Measurements from ENCODE around the gene DZIP1.
"Not testable (repeated sequence)": the region's sequence is repeated elsewhere in the genome, so short reads cannot be mapped to it uniquely, and the experiment has no call there.

DZIP1 gene

DNA sequence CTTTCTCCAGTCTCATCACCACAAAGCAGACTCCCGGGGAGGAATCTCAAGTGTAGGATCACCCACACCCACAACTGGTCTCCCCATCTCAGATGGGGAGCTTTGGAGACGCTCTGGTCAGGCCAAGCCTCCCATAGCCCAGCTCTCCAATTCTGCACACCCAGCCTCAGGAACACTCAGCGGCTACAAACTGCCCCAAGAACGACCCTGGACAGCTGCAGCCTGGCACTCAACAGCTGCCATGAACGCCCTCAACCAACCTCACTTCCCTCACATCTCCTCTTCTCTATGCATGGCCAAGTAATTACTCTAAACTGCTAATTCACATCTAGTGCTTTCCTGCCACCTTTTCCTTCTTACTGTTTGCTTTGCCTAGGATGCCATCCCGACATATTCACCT is 42.6 kb downstream of the DZIP1 start:
- no peak for DNase-seq (ENCODE audit: low spot score)

DNA sequence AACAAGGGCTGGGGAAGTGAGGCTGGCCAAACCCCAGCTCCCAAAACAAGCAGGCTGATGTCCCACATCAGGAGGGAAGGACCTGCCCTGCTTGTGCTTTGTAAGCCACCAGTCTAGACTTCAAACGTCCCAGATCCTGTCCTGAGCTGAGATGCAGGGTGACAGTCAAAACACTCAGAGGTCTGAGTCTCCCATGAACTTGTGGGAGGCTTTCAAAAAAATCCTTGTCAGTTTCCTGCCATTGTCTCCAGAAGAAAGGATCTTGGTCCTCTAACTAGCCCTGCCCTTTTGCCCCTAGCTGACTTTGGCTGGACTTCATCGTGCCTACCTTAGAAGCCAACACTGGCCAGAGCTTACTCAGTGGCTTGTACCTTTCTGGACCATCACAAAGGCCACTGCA is 43.3 kb downstream of the DZIP1 start:
- DNase-seq (ENCODE audit: low spot score): no peak

DNA sequence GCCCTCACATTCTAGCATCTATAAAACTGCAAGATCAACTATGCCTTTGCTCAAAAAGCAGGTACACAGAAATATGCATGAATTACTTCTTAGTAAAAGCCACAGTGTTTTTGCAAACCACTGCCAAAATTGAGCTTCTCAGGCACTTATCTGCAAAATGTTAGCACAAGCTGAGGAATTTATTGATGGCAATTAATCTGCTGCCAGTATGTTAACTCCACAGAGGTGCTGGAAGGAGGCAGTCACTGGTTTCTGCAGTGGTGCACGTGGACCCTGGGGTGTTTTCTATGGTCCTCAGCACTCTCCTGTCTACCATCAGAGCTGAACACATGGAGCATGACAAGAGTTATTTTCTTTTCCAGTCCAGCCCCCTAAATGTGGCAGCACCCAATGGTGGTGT is 47.8 kb downstream of the DZIP1 start:
- no peak for DNase-seq (ENCODE audit: low spot score)

DNA sequence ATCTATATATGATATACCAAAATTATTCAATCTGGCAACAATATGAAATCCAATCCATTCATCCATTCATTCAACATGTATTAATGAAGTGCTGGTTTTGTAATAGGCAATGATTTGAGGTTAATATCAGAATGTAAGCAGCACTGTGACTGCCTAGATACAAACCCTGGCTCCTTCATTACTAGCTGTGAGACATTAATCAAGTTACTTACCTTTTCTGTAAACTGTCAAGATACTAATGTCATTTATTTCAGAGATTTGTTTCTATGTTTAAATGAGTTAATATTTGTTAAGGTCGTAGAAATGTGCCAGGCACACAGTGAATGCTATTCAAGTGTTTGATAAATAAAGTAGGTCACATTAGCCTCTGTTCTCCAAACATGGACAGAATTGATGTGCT is 51.0 kb downstream of the DZIP1 start:
- no peak for DNase-seq (ENCODE audit: low spot score)

DNA sequence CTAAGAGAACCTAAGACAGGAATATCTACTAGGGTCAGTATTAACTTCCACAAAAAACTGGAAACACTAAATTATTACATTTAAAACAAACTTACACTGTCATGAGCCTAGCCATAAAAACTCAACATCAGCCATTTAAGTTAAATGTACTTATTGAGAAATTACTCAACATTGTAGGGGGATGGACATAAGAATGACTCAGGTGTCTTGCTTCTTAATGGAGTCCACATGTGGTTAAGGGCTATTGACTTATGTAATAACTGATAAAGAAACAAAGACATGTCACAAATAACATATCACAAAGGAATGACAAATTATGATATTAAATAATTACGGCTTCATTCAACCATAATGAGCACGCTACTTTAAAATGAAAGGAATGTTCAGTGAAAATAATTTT is 55.8 kb downstream of the DZIP1 start:
- no peak for DNase-seq (ENCODE audit: low spot score)

DNA sequence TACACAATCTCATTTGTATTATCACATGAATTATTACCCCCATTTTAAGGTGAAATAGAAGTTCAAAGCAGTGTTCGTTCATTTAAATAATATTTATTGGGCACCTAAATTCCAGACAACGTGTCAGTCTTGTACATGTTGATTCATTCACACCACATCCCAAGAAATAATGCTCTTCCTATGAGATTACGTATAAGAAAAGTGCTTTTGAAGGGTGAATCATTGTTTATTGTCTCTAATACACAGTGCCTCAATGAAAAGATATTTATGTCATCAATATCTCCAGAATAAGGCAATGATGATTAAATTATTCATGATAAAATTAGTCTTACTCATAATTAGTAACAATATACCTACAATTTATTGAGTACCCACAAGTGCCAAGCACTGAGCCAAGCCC is 56.4 kb downstream of the DZIP1 start:
- DNase-seq (ENCODE audit: low spot score): no peak

DNA sequence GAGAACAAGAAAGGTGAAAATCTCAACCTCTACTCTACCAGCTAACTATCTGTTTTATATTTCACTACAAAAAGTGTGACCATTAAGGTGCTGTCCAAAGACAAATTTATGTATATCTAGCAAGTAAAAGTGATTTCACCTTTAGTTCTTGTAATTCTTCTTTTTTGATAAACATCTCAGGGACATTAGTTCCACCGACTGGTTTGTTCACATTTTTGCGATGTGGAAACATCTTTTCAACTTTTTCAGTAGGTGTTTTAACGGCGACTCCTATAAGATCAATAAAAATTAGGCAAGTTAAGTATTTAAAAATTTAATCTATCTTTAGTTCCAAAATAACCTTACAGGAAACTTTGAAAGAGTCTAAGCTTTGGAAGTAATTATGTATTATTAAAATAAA is 58.6 kb downstream of the DZIP1 start:
- no peak for DNase-seq (ENCODE audit: low spot score)

DNA sequence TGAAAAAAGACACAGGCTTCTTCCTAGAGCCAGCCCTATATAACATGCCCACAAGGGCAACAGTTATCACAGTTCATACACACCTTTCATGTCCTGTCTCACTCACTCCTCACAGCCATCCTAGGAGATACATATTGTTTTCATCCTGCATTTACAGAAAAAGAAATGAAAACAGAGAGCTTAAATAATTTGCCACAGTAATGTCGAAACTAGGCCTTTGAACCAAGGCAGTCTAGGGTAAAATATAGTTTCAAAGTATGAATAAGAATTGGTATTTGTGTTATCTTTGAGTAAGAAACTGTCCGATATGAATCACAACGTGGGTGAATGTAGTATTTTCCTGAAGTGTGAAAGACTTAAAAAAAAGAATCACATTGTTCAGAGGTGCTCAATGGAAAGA is 65.2 kb downstream of the DZIP1 start:
- no peak for DNase-seq (ENCODE audit: low spot score)

DNA sequence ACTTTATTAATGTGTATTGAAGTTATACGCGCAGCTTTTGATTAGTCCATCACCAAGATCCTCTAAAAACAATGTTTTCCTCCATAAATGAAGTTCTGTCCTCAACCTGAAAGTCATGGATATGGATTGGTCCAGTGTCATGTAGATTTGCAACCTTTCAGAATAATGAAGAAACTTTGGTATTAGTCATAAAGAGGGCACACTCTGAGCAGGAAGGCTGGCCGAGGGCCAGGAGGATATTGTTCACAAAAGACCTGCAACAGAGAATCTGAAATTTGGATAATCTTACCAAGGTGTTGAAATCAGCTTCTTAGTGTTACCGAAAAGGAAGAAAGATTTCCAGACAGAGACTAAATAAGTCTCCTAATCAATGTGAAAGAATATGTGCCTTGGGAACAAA is 71.3 kb downstream of the DZIP1 start:
- DNase-seq (ENCODE audit: low spot score): no peak

DNA sequence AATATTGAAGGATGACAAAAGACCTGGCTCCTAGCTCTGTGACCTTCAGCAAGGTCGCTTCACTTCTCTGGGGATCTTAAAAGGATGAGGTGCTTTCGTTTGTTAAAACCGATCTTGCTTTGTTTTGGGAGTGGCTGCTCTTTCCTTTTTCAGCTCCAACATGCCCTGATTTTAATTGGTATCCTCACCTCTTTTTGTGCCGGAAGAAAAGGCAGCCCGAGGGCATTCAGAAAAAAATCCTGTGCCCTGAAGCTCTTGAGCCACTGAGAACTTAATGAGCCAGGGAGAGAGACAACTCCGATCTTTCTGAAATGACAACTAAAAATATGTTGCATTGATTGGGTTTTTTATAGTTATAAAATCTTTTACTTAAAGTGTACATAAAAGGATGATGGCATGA is 72.6 kb downstream of the DZIP1 start:
- DNase-seq (ENCODE audit: low spot score): no peak

DNA sequence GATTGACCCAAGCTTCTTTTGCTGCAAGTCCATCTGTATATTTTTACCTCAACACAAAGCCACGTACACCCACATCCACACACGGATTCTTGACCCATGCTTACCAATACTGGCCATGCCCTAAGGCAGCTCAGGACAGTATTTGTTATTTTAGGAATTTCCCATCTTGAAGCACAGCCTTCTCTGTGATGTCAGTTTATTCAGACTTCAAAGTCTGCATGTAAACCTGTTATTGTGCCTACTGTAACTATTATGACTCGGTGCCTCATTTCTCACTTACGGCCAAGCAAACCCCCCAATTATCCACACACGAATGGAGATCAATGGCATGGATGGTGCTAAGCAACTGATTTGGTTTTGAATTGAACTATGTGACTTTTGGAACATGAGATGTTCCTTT is 74.5 kb downstream of the DZIP1 start:
- no peak for DNase-seq (ENCODE audit: low spot score)

DNA sequence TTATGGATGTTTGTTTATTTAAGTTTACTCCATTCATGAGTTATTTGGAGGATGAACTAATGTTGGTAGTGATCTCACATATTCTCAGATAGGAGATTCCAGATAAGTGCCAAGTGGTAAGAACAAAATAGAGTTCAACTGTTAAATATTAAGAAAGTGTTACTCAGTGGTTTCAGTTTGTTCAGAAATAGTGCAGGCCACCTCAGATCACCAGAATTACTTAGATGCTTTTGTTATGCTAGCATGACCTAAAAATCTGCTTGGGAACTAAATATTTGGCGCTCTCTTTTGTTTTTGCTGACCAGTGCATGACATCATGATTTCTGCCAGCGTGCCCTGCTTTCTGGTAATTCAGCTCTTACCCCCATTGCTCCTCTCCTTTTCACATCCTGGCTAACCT is 76.4 kb downstream of the DZIP1 start:
- DNase-seq (ENCODE audit: low spot score): no peak

DNA sequence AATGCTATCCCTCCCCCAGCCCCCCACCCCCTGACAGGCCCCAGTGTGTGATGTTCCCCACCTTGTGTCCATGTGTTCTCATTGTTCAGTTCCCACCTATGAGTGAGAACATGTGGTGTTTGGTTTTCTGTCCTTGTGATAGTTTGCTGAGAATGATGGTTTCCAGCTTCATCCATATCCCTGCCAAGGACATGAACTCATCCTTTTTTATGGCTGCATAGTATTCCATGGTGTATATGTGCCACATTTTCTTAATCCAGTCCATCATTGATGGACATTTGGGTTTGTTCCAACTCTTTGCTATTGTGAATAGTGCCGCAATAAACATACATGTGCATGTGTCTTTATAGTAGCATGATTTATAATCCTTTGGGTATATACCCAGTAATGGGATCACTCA is 78.7 kb downstream of the DZIP1 start:
- not testable (repeated sequence) for DNase-seq (ENCODE audit: low spot score)

DNA sequence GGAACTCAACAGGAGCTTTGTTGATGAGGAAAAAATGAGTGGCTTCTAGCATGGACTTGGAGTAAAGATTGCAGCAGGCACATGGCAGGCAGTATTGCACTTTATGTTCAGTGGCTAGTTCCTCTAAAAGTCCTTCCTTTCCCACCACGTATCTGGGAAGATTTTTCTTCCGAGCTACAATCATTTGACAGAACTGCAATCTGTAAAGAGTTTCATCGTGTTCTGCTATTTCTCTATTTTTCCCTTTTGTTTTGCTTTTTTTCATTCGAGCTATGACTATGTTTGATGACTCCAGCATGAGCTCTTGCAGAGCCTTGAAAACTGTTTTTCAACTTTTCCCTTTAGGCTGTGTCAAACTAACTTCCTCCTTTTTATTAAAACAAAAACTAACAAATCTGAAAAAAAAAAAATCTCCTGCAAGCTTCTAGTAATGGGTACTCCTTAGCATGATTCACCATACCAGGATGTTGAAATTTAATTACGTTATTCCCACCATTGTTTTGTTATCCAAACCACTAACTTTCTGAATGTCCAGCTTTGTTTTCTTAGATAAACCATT is 79.7 kb downstream of the DZIP1 start:
- peak; percentile 37 for DNase-seq (ENCODE audit: low spot score)

DNA sequence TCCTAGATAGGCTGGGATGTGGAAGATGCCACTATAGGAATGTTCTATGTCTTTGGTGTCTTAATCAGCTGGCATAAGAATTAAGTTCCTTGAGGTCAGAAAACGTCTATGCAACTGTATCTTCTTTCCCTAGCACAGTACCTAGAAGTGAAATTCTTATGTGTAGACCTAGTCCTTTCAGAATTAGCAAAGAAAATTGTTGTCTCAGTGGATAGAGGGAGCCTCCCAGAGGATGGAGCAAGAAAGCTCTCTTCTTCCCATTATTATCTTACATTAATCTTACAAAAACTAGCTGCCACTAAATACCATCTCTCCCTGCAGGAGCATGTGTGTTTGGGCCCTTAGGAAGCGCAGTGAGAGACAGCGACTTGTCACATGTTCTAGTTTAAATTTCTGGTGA is 80.4 kb downstream of the DZIP1 start:
- DNase-seq (ENCODE audit: low spot score): no peak

DNA sequence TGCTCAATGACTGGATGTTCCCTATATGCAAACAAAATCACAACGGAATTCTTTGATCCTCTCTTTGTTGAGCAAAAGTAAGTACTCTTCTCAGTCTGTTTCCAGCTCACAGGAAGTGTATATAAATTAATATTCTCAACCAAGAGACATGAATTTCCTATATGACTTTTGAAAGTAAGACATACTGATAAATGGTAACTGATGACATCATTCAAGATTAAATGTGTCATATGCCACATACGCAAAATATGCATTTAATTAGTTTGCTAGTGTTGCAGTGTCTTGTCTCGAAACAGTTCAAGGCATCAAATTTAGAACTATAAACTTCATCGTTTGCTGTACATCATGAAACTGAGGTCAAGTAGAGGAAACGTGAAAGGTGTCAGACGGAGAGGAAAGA is 84.1 kb downstream of the DZIP1 start:
- DNase-seq (ENCODE audit: low spot score): no peak

DNA sequence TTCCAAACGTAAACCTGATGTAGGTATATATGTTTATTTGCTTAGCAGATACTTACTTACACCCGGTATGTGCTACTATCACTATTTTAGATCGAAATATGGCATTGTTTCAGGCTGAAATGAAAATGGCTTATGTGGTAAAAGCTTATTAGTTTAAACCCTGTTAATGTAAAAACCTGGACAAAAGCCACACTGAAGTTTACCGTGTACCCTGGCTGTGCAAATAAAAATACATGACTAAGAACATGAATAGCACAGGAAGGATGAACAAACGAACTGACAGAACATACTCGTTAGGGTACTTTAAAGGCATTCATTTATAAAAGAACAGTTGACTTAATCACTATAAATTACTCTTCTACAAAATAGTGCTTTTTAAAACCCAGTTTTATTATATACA is 85.4 kb downstream of the DZIP1 start:
- no peak for DNase-seq (ENCODE audit: low spot score)

DNA sequence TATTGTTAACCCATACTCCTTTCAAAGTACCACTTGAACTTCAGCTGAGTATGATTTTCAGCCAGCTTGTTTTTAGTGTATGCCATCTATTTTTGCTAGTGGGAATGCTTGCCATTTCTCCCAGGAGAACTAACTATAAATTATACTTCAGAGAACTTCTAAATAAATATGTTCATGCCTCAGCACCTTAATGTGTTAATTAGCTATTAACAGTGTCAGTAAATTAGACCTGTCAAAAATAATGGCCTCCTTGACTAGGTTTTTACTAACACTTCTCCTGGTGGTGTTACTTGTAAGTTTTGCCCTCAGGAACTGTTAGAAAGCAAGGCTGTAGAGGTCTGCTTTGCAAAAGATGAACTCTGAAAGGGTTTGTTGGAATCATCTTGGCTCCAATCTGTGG is 87.5 kb downstream of the DZIP1 start:
- no peak for DNase-seq (ENCODE audit: low spot score)

DNA sequence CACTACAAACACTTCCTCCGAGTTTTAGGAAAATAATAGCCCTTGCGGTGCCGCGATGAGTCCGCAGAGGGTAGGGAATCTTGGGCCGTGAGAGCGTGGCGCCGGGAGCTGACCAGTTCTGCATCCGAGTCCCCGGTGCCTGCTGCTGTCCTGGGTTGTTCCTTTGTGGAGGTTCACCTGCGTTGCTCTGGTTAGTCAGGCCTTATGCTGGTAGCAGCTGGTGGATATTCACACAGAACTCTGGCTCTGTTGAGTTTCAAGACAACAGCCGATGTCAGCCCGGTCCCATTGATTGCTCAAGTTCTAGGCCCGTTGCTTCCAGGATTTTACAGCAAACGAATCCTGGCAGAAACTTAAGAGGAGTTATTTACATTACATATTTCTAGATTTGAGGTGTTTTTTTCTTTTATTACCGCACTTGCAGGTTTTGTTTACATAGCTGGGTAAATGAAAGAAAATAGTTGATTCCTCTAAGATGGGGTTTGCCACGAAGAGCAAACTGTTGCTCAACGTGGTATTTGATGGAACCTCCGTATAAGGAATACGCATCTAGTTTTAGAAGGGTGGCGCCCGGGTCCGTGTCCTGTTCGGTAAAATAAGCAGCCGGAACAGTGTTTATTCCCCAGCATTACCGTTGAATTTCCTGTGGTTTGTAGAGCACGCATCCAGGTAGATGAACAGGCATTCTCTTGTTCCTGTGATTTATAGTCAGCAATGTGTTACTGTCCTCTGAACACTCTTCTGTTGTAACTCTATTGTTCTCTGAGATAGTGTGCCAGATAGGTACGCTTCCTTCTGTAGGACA is 90.7 kb downstream of the DZIP1 start:
- DNase-seq (ENCODE audit: low spot score): peak; percentile 22

DNA sequence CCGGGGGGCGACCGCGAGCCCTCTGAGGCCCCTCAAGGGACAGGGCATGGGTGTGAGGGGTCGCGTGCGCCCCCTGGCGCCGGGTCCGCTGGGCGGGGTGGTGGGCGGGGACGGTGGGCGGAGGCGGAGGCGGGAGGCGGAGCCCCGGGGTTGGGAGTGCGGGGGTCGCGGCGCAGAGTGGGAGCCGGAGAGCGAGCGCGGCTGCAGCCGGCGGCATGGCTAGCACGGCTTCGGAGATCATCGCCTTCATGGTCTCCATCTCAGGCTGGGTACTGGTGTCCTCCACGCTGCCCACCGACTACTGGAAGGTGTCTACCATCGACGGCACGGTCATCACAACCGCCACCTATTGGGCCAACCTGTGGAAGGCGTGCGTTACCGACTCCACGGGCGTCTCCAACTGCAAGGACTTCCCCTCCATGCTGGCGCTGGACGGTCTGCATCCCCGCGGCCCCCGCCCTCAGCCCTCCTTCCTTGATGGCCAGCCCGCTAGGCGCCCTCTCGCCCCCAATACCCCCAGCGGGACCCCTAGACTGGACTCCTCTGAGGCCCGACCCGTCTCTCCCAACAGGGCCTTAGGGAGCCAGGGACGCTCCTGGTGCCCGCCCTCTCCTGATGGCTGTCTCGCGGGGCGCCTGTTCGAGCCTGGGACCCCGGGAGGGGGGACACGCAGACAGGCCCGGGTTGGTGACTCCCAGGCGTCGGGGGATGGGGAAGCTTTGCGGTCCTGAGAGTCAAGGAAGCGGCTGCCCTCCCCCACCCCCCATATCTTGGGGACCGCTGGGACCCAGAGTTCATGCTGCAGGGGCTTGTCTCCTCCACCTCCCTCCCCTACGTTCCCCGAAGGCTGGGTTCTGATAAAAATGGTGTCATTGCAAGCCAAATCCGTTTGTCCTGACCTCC is 91.7 kb downstream of the DZIP1 start, which contains the start of gene CLDN10:
CLDN10 (plus strand) TSS at position 182 of the 903 bp plus-strand sequence; CDS start at position 216, 34 bp downstream.
- DNase-seq (ENCODE audit: low spot score): no peak

DNA sequence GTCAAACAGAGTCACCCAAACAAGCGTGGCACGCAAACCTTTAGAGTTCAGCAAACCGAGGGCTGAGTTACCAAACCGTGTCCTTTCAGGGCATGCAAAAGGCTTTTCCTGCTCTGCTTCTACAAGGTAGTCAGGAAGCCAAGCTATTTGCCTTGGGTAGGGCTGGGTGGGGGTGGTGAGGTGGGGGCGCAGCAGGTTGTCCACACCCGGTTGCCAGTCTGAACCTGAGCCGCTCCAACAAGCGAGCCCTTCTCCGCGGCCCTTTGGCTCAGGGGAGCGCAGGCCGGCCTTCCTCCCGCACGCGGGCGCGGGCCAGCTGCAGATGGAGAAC is 92.3 kb downstream of the DZIP1 start:
- no peak for DNase-seq (ENCODE audit: low spot score)

DNA sequence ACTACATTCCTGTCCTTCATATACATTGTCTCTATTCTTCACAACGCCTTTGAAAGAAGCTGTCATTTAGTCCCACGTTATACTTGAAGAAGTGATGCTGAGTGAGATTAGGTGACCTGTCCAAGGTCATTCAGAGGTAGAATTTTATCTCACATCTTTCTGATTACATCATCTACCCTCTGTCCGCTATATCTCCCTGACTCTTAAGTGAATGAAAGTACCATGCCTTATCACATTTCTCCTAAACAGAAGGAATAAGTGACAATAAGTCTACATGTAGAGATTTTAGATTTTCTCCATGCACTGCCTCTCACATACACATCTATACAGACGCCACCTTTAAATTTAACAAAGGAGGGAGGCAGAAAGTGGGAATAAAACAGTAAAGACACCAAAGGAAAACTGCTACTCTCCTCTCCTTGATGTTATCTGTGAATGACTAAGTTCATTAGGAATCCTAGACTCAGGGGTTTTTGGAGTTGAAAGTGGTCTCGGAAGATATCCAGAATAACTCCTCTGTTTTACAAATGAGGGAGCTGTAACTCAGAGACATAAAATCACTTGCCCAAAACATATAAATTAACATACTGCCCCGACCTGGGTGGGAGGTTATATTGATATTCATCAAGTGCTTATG is 96.9 kb downstream of the DZIP1 start:
- no peak for DNase-seq (ENCODE audit: low spot score)

DNA sequence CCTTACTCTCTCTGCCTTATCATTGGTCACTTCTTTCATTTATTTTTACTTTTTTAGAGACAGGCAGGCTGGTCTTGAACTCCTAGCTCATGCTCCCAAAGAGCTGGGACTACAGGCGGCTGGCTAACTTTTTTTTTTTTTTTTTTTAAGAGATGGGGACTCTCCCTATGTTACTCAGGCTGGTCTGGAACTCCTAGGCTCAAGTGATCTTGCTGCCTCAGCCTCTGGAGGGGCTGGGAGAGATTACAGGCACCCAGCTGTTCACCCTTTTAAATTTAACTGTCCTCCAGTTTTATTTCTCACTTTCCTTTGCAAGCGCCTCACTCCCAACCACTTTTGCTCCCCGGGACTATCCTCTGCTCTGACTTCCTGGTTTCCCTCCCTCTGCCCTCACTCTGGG is 97.6 kb downstream of the DZIP1 start:
- DNase-seq (ENCODE audit: low spot score): no peak

Measured in AG20443 (cell line).